Measurements from ENCODE around the gene ABCB11. TPM values are rescaled to one million over a fixed set of nuclear protein-coding genes. Genes with fewer than 3 reads are reported as not detected.
"Not testable (repeated sequence)": the region's sequence is repeated elsewhere in the genome, so short reads cannot be mapped to it uniquely, and the experiment has no call there.

ABCB11 gene
- total and polyA plus RNA-seq, 5 experiments from 2014 or later: 0.08 TPM; not detected in 4

GRCh38 chr2:169065422-169065821 lies 34.3 kb upstream of the ABCB11 start:
- ATAC-seq (no peak), DNase-seq (no peak)
- Mint-ChIP-seq H3K36me3 (no peaks in the 10 kb centered on the region), H3K4me1 (peaks cover 0 to 12% (median 0%) of the 10 kb centered on the region in 4 donors), H3K27me3 (peaks cover 0 to 1% (median 0%) of the 10 kb centered on the region in 5 donors), H3K9me3 (no peaks in the 10 kb centered on the region), H3K27ac (no peak overlapping the region), H3K4me3 (no peak overlapping the region)
- POLR2A ChIA-PET: no interaction called here

- ATAC-seq, H3K27me3 Mint-ChIP-seq, H3K36me3 Mint-ChIP-seq, H3K9me3 Mint-ChIP-seq, H3K27ac Mint-ChIP-seq, POLR2A ChIA-PET, DNase-seq, H3K4me3 Mint-ChIP-seq: not testable (repeated sequence)
- peaks cover 0 to 12% (median 0%) of the 10 kb centered on the region in 4 donors for H3K4me1 Mint-ChIP-seq
Observed at GRCh38 chr2:169064199-169064598, 33.1 kb upstream of the ABCB11 start.

GRCh38 chr2:169054575-169054974 lies 23.5 kb upstream of the ABCB11 start:
- H3K4me3 Mint-ChIP-seq, H3K27ac Mint-ChIP-seq, H3K27me3 Mint-ChIP-seq, POLR2A ChIA-PET, ATAC-seq, DNase-seq, H3K4me1 Mint-ChIP-seq: not testable (repeated sequence)
- Mint-ChIP-seq H3K9me3 (peaks cover 11 to 39% (median 28%) of the 10 kb centered on the region in 9 donors), H3K36me3 (peaks cover 3 to 20% (median 14%) of the 10 kb centered on the region in 3 donors)

GRCh38 chr2:169050476-169051240 lies 19.5 kb upstream of the ABCB11 start:
- Mint-ChIP-seq H3K9me3 (peaks cover 8 to 20% (median 15%) of the 10 kb centered on the region in 9 donors), H3K27me3 (peaks cover 0 to 9% (median 3%) of the 10 kb centered on the region in 5 donors), H3K4me1 (no peaks in the 10 kb centered on the region), H3K36me3 (peaks cover 3 to 16% (median 15%) of the 10 kb centered on the region in 3 donors), H3K27ac (no peak overlapping the region), H3K4me3 (no peak overlapping the region)
- ATAC-seq (no peak), DNase-seq (no peak)
- POLR2A ChIA-PET: no interaction called here

- H3K27me3 Mint-ChIP-seq: peaks cover 0 to 3% (median 0%) of the 10 kb centered on the region in 5 donors
- ATAC-seq: no peak
- H3K4me1 Mint-ChIP-seq: no peaks in the 10 kb centered on the region
- H3K27ac Mint-ChIP-seq: no peak overlapping the region
- peaks cover 0 to 13% (median 6%) of the 10 kb centered on the region in 3 donors for H3K36me3 Mint-ChIP-seq
- peaks cover 0 to 14% (median 3%) of the 10 kb centered on the region in 9 donors for H3K9me3 Mint-ChIP-seq
- no peak overlapping the region for H3K4me3 Mint-ChIP-seq
- DNase-seq: no peak
- POLR2A ChIA-PET: no interaction called here
Observed at GRCh38 chr2:169049142-169049541, 18.0 kb upstream of the ABCB11 start.

GRCh38 chr2:169047256-169048250 lies 16.4 kb upstream of the ABCB11 start:
- ATAC-seq: no peak
- Mint-ChIP-seq H3K4me3 (no peak overlapping the region), H3K36me3 (peaks cover 0 to 24% (median 17%) of the 10 kb centered on the region in 3 donors), H3K27me3 (peaks cover 0 to 3% (median 0%) of the 10 kb centered on the region in 5 donors), H3K27ac (peak overlapping the region in 1 of 10 donors; percentile 2), H3K4me1 (no peaks in the 10 kb centered on the region), H3K9me3 (peaks cover 0 to 24% (median 12%) of the 10 kb centered on the region in 9 donors)
- POLR2A ChIA-PET: no interaction called here
- DNase-seq: no peak

- POLR2A ChIA-PET: no interaction called here
- Mint-ChIP-seq H3K4me3 (no peak overlapping the region), H3K4me1 (no peaks in the 10 kb centered on the region), H3K9me3 (peaks cover 0 to 34% (median 21%) of the 10 kb centered on the region in 9 donors), H3K27me3 (peaks cover 0 to 3% (median 0%) of the 10 kb centered on the region in 5 donors), H3K36me3 (peaks cover 0 to 33% (median 25%) of the 10 kb centered on the region in 3 donors), H3K27ac (no peak overlapping the region)
- no peak for DNase-seq
- ATAC-seq: no peak
Observed at GRCh38 chr2:169046440-169047151, 15.5 kb upstream of the ABCB11 start.

GRCh38 chr2:169042856-169043255 lies 11.7 kb upstream of the ABCB11 start:
- POLR2A ChIA-PET: no interaction called here
- Mint-ChIP-seq H3K27me3 (peaks cover 0 to 1% (median 0%) of the 10 kb centered on the region in 5 donors), H3K9me3 (peaks cover 0 to 36% (median 23%) of the 10 kb centered on the region in 9 donors), H3K36me3 (peaks cover 0 to 34% (median 26%) of the 10 kb centered on the region in 3 donors), H3K4me3 (no peak overlapping the region), H3K4me1 (peaks cover 0 to 14% (median 0%) of the 10 kb centered on the region in 4 donors), H3K27ac (no peak overlapping the region)
- DNase-seq (no peak), ATAC-seq (no peak)

GRCh38 chr2:169041594-169041993 lies 10.5 kb upstream of the ABCB11 start:
- DNase-seq (no peak), ATAC-seq (no peak)
- Mint-ChIP-seq H3K36me3 (peaks cover 0 to 34% (median 26%) of the 10 kb centered on the region in 3 donors), H3K4me3 (no peak overlapping the region), H3K9me3 (peaks cover 0 to 36% (median 23%) of the 10 kb centered on the region in 9 donors), H3K4me1 (peaks cover 0 to 14% (median 0%) of the 10 kb centered on the region in 4 donors), H3K27me3 (peaks cover 0 to 1% (median 0%) of the 10 kb centered on the region in 5 donors), H3K27ac (peak overlapping the region in 1 of 10 donors; percentile 17)
- POLR2A ChIA-PET: no interaction called here

GRCh38 chr2:169039702-169040101 lies 8.6 kb upstream of the ABCB11 start:
- ATAC-seq (no peak), DNase-seq (no peak)
- peaks cover 0 to 30% (median 21%) of the 10 kb centered on the region in 3 donors for H3K36me3 Mint-ChIP-seq
- H3K4me1 Mint-ChIP-seq: peaks cover 0 to 14% (median 1%) of the 10 kb centered on the region in 4 donors
- POLR2A ChIA-PET: no interaction called here
- H3K27me3 Mint-ChIP-seq: peaks cover 0 to 1% (median 0%) of the 10 kb centered on the region in 5 donors
- H3K9me3 Mint-ChIP-seq: peaks cover 0 to 29% (median 22%) of the 10 kb centered on the region in 9 donors
- H3K4me3 Mint-ChIP-seq: no peak overlapping the region
- H3K27ac Mint-ChIP-seq: no peak overlapping the region

GRCh38 chr2:169038338-169038757 lies 7.2 kb upstream of the ABCB11 start:
- Mint-ChIP-seq H3K36me3 (peaks cover 0 to 27% (median 17%) of the 10 kb centered on the region in 3 donors), H3K4me1 (peaks cover 6 to 19% (median 8%) of the 10 kb centered on the region in 4 donors), H3K27me3 (peaks cover 0 to 1% (median 0%) of the 10 kb centered on the region in 5 donors), H3K4me3 (no peak overlapping the region), H3K27ac (no peak overlapping the region), H3K9me3 (peaks cover 0 to 26% (median 17%) of the 10 kb centered on the region in 9 donors)
- no peak for DNase-seq
- POLR2A ChIA-PET: no interaction called here
- ATAC-seq: no peak
